ACC112 (cell line): Measurements from ENCODE around the gene PHACTR2.

Source experiments
- H2AFZ ChIP-seq: fragments of 200-600 bp; sonication (generic); one replicate; pipeline ENCODE4 v1.6.0; 2017; ENCODE audit warnings: antibody characterized with exemption, low read length; ENCODE audit not compliant: unreplicated experiment
- H3K27ac ChIP-seq: fragments of 200-600 bp; sonication (generic); 2 replicates; pipeline ENCODE4 v1.5.1; 2014; ENCODE audit warnings: low read depth, mild to moderate bottlenecking, antibody characterized with exemption, low read length, moderate library complexity
- H3K27me3 ChIP-seq: fragments of 200-600 bp; sonication (generic); 2 replicates; pipeline ENCODE4 v1.6.1; 2014; ENCODE audit warnings: mild to moderate bottlenecking, antibody characterized with exemption, low read length, moderate library complexity, mixed read lengths; ENCODE audit not compliant: insufficient read depth
- H3K36me3 ChIP-seq: fragments of 200-600 bp; sonication (generic); 2 replicates; pipeline ENCODE4 v1.6.1; 2016; ENCODE audit warnings: mild to moderate bottlenecking, antibody characterized with exemption, low read length, moderate library complexity, mixed read lengths; ENCODE audit not compliant: insufficient read depth
- H3K4me1 ChIP-seq: fragments of 200-600 bp; sonication (generic); one replicate; pipeline ENCODE4 v1.6.1; 2016; ENCODE audit warnings: low read length, mixed read lengths; ENCODE audit not compliant: insufficient read depth, unreplicated experiment, control insufficient read depth
- H3K4me3 ChIP-seq: fragments of 200-600 bp; sonication (generic); 2 replicates; pipeline ENCODE4 v1.5.1; 2014; ENCODE audit warnings: mild to moderate bottlenecking, low read depth, low read length
- H3K79me2 ChIP-seq: fragments of 200-600 bp; sonication (generic); one replicate; pipeline ENCODE4 v1.6.0; 2016; ENCODE audit warnings: low read length; ENCODE audit not compliant: control insufficient read depth, unreplicated experiment, insufficient read depth

PHACTR2 gene

DNA sequence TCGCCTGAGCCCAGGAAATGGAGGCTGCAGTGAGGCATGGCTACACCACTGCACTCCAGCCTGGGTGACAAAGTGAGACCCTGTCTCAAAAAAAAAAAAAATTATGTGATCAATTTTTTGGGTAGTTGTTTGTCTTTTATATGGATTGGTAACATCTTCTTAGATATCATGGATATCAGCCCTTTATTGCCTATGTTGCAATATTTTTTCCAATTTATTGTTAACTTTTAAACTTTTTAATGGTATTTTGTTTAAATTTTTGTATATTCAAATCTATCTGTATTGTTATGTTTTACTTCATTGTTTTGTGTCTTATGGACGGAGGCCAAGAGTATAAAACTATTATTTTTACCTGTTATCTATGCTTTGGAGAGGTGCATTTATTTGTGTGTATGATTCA is 133.0 kb downstream of the PHACTR2 start:
- Histone ChIP-seq H3K4me3 (no peak overlapping the region), H3K27me3 (no peaks in the 10 kb centered on the region), H3K4me1 (peaks cover 22% of the 10 kb centered on the region), H3K79me2 (no peaks in the 10 kb centered on the region), H3K27ac (no peak overlapping the region), H3K36me3 (peaks cover 7% of the 10 kb centered on the region; the same call in 1 of the 2 replicates), H2AFZ (no peak overlapping the region)

DNA sequence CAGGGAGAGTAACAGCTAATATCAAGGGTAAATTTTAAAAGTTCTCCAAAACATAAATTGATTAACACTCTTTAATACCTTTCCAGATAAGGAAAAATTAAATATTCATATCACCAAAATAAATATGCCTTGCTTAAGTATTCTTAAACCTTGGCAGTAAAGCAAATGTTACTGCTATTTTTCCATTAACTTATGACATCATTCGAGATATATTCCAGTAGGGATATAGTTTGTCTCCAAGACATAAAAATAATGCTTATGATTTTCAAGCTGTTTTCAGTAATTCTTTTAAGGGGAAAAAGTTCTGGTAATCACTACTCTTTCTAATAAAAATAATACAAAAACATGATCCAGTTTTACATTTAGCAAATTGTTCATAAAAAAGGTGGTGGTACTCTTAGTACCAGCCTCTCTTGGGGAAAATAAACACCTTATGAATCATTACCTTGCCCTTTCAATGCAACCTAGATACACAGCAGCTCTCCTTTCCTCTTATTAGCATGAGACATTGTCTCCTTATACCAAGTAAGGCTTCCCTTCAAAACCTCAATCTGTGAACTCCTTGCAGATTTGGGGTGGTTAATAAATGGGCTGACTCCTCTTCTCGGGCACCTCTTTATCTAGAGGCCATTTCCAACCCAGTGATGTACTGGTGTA is 133.9 kb downstream of the PHACTR2 start:
- Histone ChIP-seq H3K36me3 (peaks cover 7% of the 10 kb centered on the region; the same call in 1 of the 2 replicates), H3K27ac (no peak overlapping the region), H3K79me2 (no peaks in the 10 kb centered on the region), H3K27me3 (no peaks in the 10 kb centered on the region), H3K4me3 (no peak overlapping the region), H2AFZ (no peak overlapping the region), H3K4me1 (peaks cover 13% of the 10 kb centered on the region)

DNA sequence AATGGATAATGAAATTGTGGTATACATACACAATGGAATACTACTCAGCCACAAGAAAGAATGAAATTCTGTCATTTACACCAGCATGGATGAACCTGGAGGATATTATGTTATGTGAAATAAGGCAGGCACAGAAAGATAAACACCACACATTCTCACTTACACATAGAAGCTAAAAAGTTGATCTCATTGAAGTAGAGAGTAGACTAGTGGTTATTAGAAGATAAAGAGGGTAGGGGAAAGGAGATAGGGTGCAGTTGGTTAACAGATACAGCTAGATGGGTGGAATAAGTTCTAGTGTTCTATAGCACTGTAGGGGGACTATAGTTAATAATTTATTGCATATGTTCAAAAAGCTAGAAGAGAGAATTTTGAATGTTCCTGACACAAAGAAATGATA is 139.9 kb downstream of the PHACTR2 start:
- H3K79me2 ChIP-seq, result no peaks in the 10 kb centered on the region
- 0 out of 2 replicates have a peak, but pooled peaks cover 1% of the 10 kb centered on the region for H3K36me3 ChIP-seq
- H3K27ac ChIP-seq, result no peak overlapping the region
- H3K27me3 ChIP-seq, result no peaks in the 10 kb centered on the region
- H3K4me1 ChIP-seq, result peaks cover 3% of the 10 kb centered on the region
- no peak overlapping the region for H2AFZ ChIP-seq
- no peak overlapping the region for H3K4me3 ChIP-seq

DNA sequence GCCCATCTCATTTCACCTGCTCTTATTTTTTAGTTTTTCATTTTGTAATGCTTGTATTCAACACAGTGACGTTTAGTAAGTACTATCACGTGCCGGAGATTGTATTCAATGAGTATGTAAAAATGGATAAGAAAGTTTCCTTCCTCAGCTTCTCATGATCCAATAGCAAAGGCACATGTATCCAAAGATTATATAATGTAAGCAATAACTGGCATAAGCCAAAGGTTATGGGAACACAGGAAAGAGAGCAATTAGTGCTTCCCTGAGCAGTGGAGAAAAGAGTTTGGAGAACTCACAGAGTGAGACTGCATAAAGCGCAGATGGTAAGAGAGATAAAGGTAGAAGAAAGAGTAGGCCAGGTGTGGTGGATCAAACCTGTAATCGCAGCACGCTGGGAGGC is 143.6 kb downstream of the PHACTR2 start:
- Histone ChIP-seq H3K27me3 (no peaks in the 10 kb centered on the region), H3K4me3 (no peak overlapping the region), H2AFZ (no peak overlapping the region), H3K4me1 (peaks cover 14% of the 10 kb centered on the region), H3K27ac (no peak overlapping the region), H3K36me3 (no peaks in the 10 kb centered on the region), H3K79me2 (no peaks in the 10 kb centered on the region)

DNA sequence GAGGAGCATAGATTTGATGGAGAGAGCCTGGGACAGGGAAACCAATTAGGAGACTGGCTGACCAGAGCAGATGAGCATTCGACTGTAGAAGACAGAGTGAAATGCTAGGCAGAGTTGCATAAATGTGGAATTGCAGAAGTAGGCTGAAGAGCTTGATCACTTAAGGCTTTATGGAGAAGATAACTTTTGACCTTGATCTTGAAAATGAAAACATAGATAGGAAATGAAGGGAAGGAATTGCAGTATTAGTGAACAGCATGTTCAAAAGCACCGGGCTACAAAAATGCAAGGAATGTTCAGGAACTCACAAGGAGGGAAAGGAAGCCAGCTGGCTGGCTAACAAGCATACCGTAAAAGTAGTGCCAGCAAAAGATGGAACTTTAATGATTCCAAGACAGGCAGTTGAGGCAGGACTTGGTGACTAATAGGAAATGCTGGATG is 144.8 kb downstream of the PHACTR2 start:
- Histone ChIP-seq H2AFZ (peak overlapping the region; percentile 25), H3K27me3 (no peaks in the 10 kb centered on the region), H3K4me3 (no peak overlapping the region), H3K27ac (no peak overlapping the region), H3K36me3 (no peaks in the 10 kb centered on the region), H3K4me1 (peaks cover 14% of the 10 kb centered on the region), H3K79me2 (no peaks in the 10 kb centered on the region)

DNA sequence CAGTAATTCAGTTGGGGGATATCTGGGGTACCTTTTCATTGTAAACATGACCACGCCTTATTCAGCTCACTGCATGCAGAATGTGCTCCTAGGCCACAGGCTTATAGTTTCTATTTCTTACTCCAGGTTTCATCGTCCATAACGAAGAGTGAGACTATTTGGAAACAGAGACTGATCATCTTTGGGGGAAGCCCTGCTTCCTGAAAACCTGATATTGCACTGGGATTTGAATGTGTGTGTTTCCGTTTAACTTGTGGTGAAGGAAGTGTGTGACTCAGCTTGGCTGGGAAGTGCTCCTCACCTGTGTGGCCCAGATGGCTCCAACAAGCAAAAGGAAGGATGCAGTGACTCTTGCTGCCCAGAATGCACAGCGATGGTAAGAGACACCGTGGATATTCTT is 145.8 kb downstream of the PHACTR2 start:
- Histone ChIP-seq H3K36me3 (no peaks in the 10 kb centered on the region), H2AFZ (no peak overlapping the region), H3K79me2 (no peaks in the 10 kb centered on the region), H3K27me3 (no peaks in the 10 kb centered on the region), H3K4me3 (no peak overlapping the region), H3K27ac (no peak overlapping the region), H3K4me1 (peaks cover 14% of the 10 kb centered on the region)

DNA sequence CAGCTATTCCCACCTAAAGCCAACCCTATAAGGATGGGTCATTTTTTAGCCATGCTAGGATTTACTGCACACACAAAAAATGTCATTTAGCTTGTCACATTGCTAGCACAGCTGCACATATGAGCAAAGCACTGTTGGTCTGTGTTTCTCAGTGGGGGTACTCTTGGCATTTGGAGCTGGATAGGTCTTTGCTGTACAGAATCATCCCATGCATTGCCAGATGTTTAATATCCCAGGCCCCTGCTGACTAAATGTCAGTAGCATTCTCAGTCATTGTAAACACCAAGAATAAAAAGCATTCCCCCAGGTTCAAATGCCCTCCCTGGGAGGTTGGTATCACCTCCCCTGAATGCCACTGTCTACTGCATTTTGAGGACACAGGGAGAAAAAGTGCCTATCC is 150.8 kb downstream of the PHACTR2 start:
- Histone ChIP-seq H3K36me3 (no peaks in the 10 kb centered on the region), H2AFZ (no peak overlapping the region), H3K27me3 (no peaks in the 10 kb centered on the region), H3K4me3 (no peak overlapping the region), H3K27ac (no peak overlapping the region), H3K4me1 (peaks cover 1% of the 10 kb centered on the region), H3K79me2 (no peaks in the 10 kb centered on the region)

DNA sequence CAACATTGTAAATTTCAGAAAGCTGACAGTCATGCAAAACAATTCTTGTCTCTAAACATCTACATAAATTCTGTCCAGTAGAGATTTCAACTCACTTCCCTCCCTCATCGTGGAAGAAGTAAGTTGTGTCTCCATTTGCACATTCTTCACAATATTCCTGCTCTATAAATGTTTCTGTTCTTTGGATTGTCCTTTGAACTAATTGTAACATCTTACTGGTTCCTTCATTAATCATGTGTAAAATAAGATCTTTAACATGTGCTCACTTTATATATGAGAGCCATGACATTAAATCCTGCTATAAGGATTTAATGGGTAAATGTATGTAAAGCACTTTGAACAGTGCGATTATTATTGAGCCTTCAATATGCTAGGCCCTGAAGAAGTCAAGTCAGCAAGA is 158.4 kb downstream of the PHACTR2 start:
- Histone ChIP-seq H3K4me1 (no peaks in the 10 kb centered on the region), H3K27ac (no peak overlapping the region), H3K36me3 (no peaks in the 10 kb centered on the region; the same call in 1 of the 2 replicates), H3K27me3 (no peaks in the 10 kb centered on the region), H3K4me3 (no peak overlapping the region), H3K79me2 (no peaks in the 10 kb centered on the region), H2AFZ (no peak overlapping the region)

DNA sequence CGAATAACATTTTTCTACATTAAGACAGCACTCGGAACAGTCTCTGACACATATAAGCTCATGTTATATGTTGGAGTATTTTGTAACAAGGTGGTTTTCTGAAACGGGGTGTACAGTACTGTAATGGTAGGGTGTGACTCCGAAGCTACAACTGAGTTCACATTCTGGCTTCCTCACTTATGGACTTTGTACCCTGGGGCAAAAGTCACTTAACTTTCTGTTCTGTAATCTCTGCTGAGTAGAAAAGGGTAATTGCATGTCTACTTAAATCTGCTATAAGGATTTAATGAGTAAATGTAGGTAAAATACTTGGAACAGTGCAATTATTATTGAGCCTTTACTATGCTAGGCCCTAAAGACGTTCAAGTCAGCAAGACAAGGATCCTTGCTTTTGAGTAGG is 160.6 kb downstream of the PHACTR2 start:
- Histone ChIP-seq H3K79me2 (peaks cover 2% of the 10 kb centered on the region), H3K27ac (no peak overlapping the region), H3K27me3 (no peaks in the 10 kb centered on the region), H3K4me3 (no peak overlapping the region), H2AFZ (no peak overlapping the region), H3K4me1 (no peaks in the 10 kb centered on the region), H3K36me3 (no peaks in the 10 kb centered on the region; the same call in 1 of the 2 replicates)

DNA sequence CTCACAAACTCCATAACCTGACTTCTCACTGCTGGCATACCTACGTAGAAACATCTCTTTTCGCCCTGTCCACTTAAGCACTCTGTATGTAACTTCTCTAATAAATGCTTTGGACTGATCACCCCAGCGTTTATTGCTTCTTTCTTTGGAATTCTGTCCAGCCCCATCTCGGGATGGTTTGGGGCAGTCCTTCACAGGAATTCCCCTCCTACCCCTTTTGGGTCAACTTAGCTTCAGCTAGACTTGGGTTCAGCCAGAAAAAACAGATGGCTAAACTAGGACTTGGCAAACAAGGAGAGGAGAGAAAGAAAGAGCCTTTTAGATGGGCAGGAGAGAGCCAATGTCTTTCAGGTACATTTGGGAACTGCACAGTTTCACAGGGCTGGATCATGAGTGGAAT is 161.4 kb downstream of the PHACTR2 start:
- H3K4me1 ChIP-seq, result no peaks in the 10 kb centered on the region
- no peak overlapping the region for H2AFZ ChIP-seq

DNA sequence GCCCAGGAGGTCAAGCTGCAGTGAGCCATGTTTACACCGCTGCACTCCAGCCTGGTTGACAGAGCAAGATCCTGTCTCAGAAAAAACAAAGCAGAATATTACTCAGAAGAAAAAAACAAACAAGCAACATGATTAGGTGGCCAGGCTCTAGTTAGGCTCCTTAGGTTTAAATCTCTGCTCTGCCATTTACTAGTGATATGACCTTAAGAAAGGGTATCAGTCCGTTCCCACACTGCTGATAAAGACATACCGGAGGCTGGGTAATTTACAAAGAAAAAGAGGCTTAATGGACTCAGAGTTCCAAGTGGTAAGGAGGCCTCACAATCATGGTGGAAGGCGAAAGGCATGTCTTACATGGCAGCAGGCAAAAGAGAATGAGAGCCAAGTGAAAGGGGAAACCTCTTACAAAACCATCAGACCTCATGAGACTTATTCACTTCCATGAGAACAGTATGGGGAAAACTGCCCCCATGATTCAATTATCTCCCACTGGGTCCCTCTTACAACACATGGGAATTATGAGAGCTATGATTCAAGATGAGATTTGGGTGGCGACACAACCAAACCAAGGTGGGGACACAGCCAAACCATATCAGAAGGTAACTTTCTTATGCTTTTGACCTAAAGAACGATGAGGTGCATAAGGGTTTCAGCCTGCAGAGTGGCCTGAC is 163.0 kb downstream of the PHACTR2 start:
- no peaks in the 10 kb centered on the region for H3K27me3 ChIP-seq
- H3K4me3 ChIP-seq, result no peak overlapping the region
- no peaks in the 10 kb centered on the region for H3K4me1 ChIP-seq
- no peak overlapping the region for H3K27ac ChIP-seq
- no peak overlapping the region for H2AFZ ChIP-seq
- peaks cover 11% of the 10 kb centered on the region for H3K36me3 ChIP-seq
- H3K79me2 ChIP-seq, result peaks cover 25% of the 10 kb centered on the region

More for the DNA sequence above, 161.4 kb downstream of the PHACTR2 start:
- H3K27ac ChIP-seq, result no peak overlapping the region
- H3K36me3 ChIP-seq, result no peaks in the 10 kb centered on the region; the same call in 1 of the 2 replicates
- peaks cover 10% of the 10 kb centered on the region for H3K79me2 ChIP-seq
- no peak overlapping the region for H3K4me3 ChIP-seq
- no peaks in the 10 kb centered on the region for H3K27me3 ChIP-seq
